ENCODE results near the gene DDX1. TPM values are rescaled to one million over a fixed set of nuclear protein-coding genes. Genes with fewer than 3 reads are reported as not detected.

Gene DDX1
- total and polyA plus RNA-seq, 2 donors (not counting 3 experiments of a cell fraction or from before 2014, with no cell fraction given), result 41.2 to 117 TPM

DNA sequence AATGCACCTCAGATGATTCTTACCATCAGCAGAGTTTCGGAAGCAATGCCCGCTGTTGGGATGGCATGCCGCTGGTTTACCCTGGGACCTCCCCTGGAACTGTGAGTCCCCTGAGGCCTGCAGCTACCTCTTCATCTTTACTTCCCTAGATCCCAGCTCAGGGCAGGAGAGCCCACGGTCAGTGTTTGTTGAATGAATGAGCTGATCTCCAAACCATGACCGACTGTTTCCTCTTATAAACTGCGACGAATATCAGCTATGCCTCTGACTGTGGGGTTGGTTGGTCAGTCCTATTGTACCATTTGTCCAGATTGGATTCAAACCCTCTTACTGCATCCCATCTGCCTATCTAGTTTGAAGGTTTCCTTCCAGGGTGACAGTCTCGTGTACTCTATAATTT is 64.4 kb downstream of the DDX1 start:
- Histone ChIP-seq H3K4me1 (ENCODE audit: control insufficient read depth, extremely low read depth, insufficient read depth, low read length) (no peaks in the 10 kb centered on the region), H4K20me1 (replicated peaks; ENCODE audit: control insufficient read depth, extremely low read depth, insufficient read depth, low read length) (no peaks in the 10 kb centered on the region), H2AFZ (ENCODE audit: low read depth, low read length) (no peak overlapping the region), H3K79me2 (ENCODE audit: control insufficient read depth, insufficient read depth, low read length) (no peaks in the 10 kb centered on the region), H3K27me3 (ENCODE audit: control insufficient read depth in 2 of 2, insufficient read depth in 2 of 2, low read length in 2 of 2) (peaks cover 0 to 7% of the 10 kb centered on the region in 2 experiments), H3K4me3 (replicated peaks in 1 of 3; ENCODE audit: insufficient read depth in 1 of 3, low read depth in 1 of 3, low read length in 3 of 3) (no peak overlapping the region), H3K9ac (replicated peaks; ENCODE audit: extremely low read depth, insufficient read depth, low read length) (no peak overlapping the region), H3K36me3 (ENCODE audit: control insufficient read depth in 2 of 2, extremely low read depth in 1 of 2, insufficient read depth in 2 of 2, low read length in 2 of 2) (no peaks in the 10 kb centered on the region), H3K9me3 (replicated peaks; ENCODE audit: control insufficient read depth, insufficient read depth, low read length) (no peaks in the 10 kb centered on the region), H3K27ac (ENCODE audit: insufficient read depth, low read depth, low read length) (no peak overlapping the region), H3K4me2 (ENCODE audit: insufficient read depth, low read length) (no peak overlapping the region), H3K9me1 (replicated peaks; ENCODE audit: control insufficient read depth, extremely low read depth, insufficient read depth, low read length) (no peaks in the 10 kb centered on the region)
- TF ChIP-seq JUN (IDR thresholded peaks at IDR 0.05; ENCODE audit: borderline replicate concordance, insufficient read depth, insufficient read length, low read depth), result no peak
- no peak for TF ChIP-seq MYC (IDR thresholded peaks at IDR 0.05; ENCODE audit: low read depth, low read length)
- no peak for TF ChIP-seq CTCF (IDR thresholded peaks at IDR 0.05; ENCODE audit: extremely low read depth in 1 of 2, insufficient read depth in 1 of 2, low read depth in 1 of 2, low read length in 2 of 2)
- no peak for TF ChIP-seq POLR2AphosphoS5 (IDR thresholded peaks at IDR 0.05; ENCODE audit: insufficient read depth, low read depth, low read length)
- TF ChIP-seq MAX (IDR thresholded peaks at IDR 0.05; ENCODE audit: insufficient read depth, insufficient read length), result no peak
- no peak for TF ChIP-seq GATA2 (IDR thresholded peaks at IDR 0.05; ENCODE audit: insufficient read depth, insufficient read length, low read depth, low read length)
- no peak for TF ChIP-seq FOS (IDR thresholded peaks at IDR 0.05; ENCODE audit: borderline replicate concordance, insufficient read depth, low read length)
- no peak for TF ChIP-seq EZH2 (IDR thresholded peaks at IDR 0.05; ENCODE audit: borderline replicate concordance, low read depth, low read length, severe bottlenecking)
- no peak for TF ChIP-seq POLR2A (IDR thresholded peaks at IDR 0.05; ENCODE audit: low read depth, low read length)
- intact Hi-C loops (cut with micrococcal nuclease) (no loop called here), dilution Hi-C loops (cut with MboI; ENCODE audit: extremely low pct_ligation_motif_present, low sequenced_read_pairs) (no loop called here)
- FAIRE-seq, result no peak
- CTCF ChIA-PET, result no interaction called here
- no peak for DNase-seq (ENCODE audit: low read depth, low spot score)
- POLR2A ChIA-PET, result no interaction called here
- no TSS peak for BruUV-seq (replicated peaks)

Data from endothelial cell of umbilical vein (primary cell).